GM23248 (cell line): Measurements from ENCODE around the gene MET. TPM values are rescaled to one million over a fixed set of nuclear protein-coding genes. Genes with fewer than 3 reads are reported as not detected.

Experiments used
- DNase-seq: peaks from one replicate; pipeline ENCODE4 v3.0.0-alpha.2; 2015
- H2AFZ ChIP-seq: fragments of 200-600 bp; sonication (generic); 2 replicates; pipeline ENCODE4 v1.6.1; 2016; ENCODE audit warnings: antibody characterized with exemption
- H3F3A ChIP-seq: fragments of 200-600 bp; sonication (generic); 2 replicates; pipeline ENCODE4 v1.6.1; 2016; ENCODE audit warnings: mild to moderate bottlenecking, antibody characterized with exemption, mixed run types; ENCODE audit not compliant: insufficient read depth
- H3K27ac ChIP-seq: fragments of 200-600 bp; sonication (generic); 2 replicates; pipeline ENCODE4 v1.5.1; 2016; ENCODE audit warnings: mild to moderate bottlenecking
- H3K27me3 ChIP-seq: fragments of 200-600 bp; sonication (generic); replicated peaks from 2 replicates; pipeline ENCODE4 v1.6.1; 2016; ENCODE audit warnings: mild to moderate bottlenecking; ENCODE audit not compliant: insufficient read depth
- H3K36me3 ChIP-seq: fragments of 200-600 bp; sonication (generic); 2 replicates; pipeline ENCODE4 v1.6.1; 2016; ENCODE audit warnings: low read depth, mild to moderate bottlenecking
- H3K4me1 ChIP-seq: fragments of 200-600 bp; sonication (generic); 2 replicates; pipeline ENCODE4 v1.6.1; 2016; ENCODE audit warnings: mild to moderate bottlenecking; ENCODE audit not compliant: insufficient read depth
- H3K4me2 ChIP-seq: fragments of 200-600 bp; sonication (generic); one replicate; pipeline ENCODE4 v1.6.1; 2016; ENCODE audit warnings: mild to moderate bottlenecking; ENCODE audit not compliant: unreplicated experiment
- H3K4me3 ChIP-seq: fragments of 200-600 bp; sonication (generic); 2 replicates; pipeline ENCODE4 v1.5.1; 2016; ENCODE audit warnings: mild to moderate bottlenecking
- H3K79me2 ChIP-seq: fragments of 200-600 bp; sonication (generic); 2 replicates; pipeline ENCODE4 v1.6.1; 2016; ENCODE audit warnings: mild to moderate bottlenecking; ENCODE audit not compliant: insufficient read depth
- H3K9ac ChIP-seq: fragments of 200-600 bp; sonication (generic); 2 replicates; pipeline ENCODE4 v1.6.1; 2016; ENCODE audit warnings: mild to moderate bottlenecking
- H3K9me2 ChIP-seq: fragments of 200-600 bp; sonication (generic); 2 replicates; pipeline ENCODE4 v1.6.1; 2016; ENCODE audit warnings: mixed run types, mild to moderate bottlenecking, moderate library complexity; ENCODE audit not compliant: insufficient read depth
- H3K9me3 ChIP-seq: fragments of 200-600 bp; sonication (generic); one replicate; pipeline ENCODE4 v1.6.1; 2017; ENCODE audit warnings: low read depth
- H4K20me1 ChIP-seq: fragments of 200-600 bp; sonication (generic); 2 replicates; pipeline ENCODE4 v1.6.0; 2016; ENCODE audit not compliant: insufficient read depth
- EZH2 ChIP-seq: fragments of 200-600 bp; sonication (generic); IDR thresholded peaks from 2 replicates; pipeline ENCODE4 v1.6.1; 2018; ENCODE audit warnings: antibody characterized with exemption, mild to moderate bottlenecking; ENCODE audit not compliant: insufficient read depth, poor library complexity, severe bottlenecking
- EZH2phosphoT487 ChIP-seq: fragments of 200-600 bp; sonication (generic); IDR thresholded peaks from 2 replicates; pipeline ENCODE4 v1.6.1; 2018; ENCODE audit warnings: antibody characterized with exemption, moderate library complexity, mild to moderate bottlenecking, low read depth; ENCODE audit not compliant: insufficient read depth
- WGBS, 2 experiments: methylation state at CpG; one replicate each; pipeline ENCODE4 v1.1.6; 2015 to 2017; ENCODE audit warnings: low lambda C conversion rate in 2 of 2, low coverage in 1 of 2; ENCODE audit errors: missing lambda C conversion rate in 2 of 2; 5-methylcytosine and 5-hydroxymethylcytosine counted together
- in situ Hi-C: fragments of 300-500 bp; cut with MboI; formaldehyde crosslinking; loops from 2 replicates; pipeline ENCODE4 v1.15.0; 2020
- polyA plus RNA-seq: library from polyadenylated mRNA; unstranded; fragments of >200 nt; fragmentation: Nextera tagmentation; extraction: Ambion mirVana; gene quantifications from 2 replicates; pipeline ENCODE4 v1.2.1, GENCODE V29; 2016
- total RNA-seq: library from RNA; depleted of rRNA; stranded (reverse); fragments of >200 nt; shearing (Covaris generic); gene quantifications from 2 replicates; pipeline ENCODE4 v1.2.3, GENCODE V29; 2014

The MET gene
- total and polyA plus RNA-seq, 2 experiments from 2014 or later = 25.3 to 62.3 TPM

GRCh38 chr7:116801092-116801710, 129.2 kb downstream of the MET start:
- Histone ChIP-seq H3K4me3 (peak overlapping the region; percentile 12; the same call in 1 of the 2 replicates), H3K4me1 (peaks cover 65% of the 10 kb centered on the region), H3K9me3 (no peaks in the 10 kb centered on the region), H3K9me2 (no peaks in the 10 kb centered on the region), H3K36me3 (0 out of 2 replicates have a peak, but pooled peaks cover 9% of the 10 kb centered on the region), H3K4me2 (peak overlapping the region; percentile 72), H3K79me2 (no peaks in the 10 kb centered on the region), H3K9ac (0 out of 2 replicates have a peak overlapping the region, but pooled peaks have one; percentile 4), H3K27me3 (no peaks in the 10 kb centered on the region), H3F3A (peaks cover 51% of the 10 kb centered on the region), H3K27ac (peak overlapping the region; percentile 79), H2AFZ (no peak overlapping the region), H4K20me1 (no peaks in the 10 kb centered on the region)
- DNase-seq = peak; percentile 89
- WGBS, 2 experiments = 10 to 19% methylated on average over 2 of the region's 2 CpGs
- no peak for TF ChIP-seq EZH2
- in situ Hi-C loops = loop anchor here (10.0 kb wide), 2 partner anchors 126 to 206 kb away; partner anchors contain the start of gene MET

GRCh38 chr7:116802144-116802745, 130.2 kb downstream of the MET start:
- in situ Hi-C loops = loop anchor here (10.0 kb wide), 2 partner anchors 127 to 207 kb away; partner anchors contain the start of gene MET
- TF ChIP-seq EZH2 (no peak), EZH2phosphoT487 (no peak)
- peak overlapping the region; percentile 72 for H3K4me2 ChIP-seq
- peak; percentile 69 for DNase-seq
- no peaks in the 10 kb centered on the region for H4K20me1 ChIP-seq
- H3K9me3 ChIP-seq = no peaks in the 10 kb centered on the region
- H3K9me2 ChIP-seq = no peaks in the 10 kb centered on the region
- peaks cover 65% of the 10 kb centered on the region for H3K4me1 ChIP-seq
- H3K4me3 ChIP-seq = peak overlapping the region; percentile 50
- 24 to 29% methylated on average over 7 of the region's 7 CpGs for WGBS, 2 experiments
- peak overlapping the region; percentile 33; the same call in 1 of the 2 replicates for H3K9ac ChIP-seq
- H3F3A ChIP-seq = peaks cover 46% of the 10 kb centered on the region
- H3K79me2 ChIP-seq = no peaks in the 10 kb centered on the region
- H3K36me3 ChIP-seq = no peaks in the 10 kb centered on the region
- H2AFZ ChIP-seq = peak overlapping the region; percentile 28
- peak overlapping the region; percentile 79 for H3K27ac ChIP-seq
- no peaks in the 10 kb centered on the region for H3K27me3 ChIP-seq

DNA sequence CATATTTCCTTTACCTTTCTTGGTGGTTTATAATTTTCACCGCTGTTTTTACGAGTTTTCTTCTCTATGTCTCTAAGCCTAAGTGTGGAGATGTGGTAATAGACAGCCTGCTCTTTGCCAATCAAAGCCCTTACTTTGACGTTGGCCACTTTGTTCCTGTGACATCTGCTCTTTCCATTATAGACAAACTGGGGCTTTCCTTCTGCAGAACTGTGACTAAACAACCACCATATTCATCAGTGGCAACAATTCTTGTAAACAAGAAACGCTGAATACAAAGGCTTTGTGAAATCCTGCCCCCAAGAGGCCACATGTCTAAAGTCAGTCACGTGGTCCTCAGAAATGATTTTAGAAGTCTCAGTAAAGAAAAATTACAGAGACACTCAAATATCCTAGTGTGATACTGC, 130.8 kb downstream of the MET start:
- no peaks in the 10 kb centered on the region for H3K36me3 ChIP-seq
- H3K9me3 ChIP-seq = no peaks in the 10 kb centered on the region
- H3K4me3 ChIP-seq = peak overlapping the region; percentile 50
- 3 to 5% methylated on average over 5 of the region's 5 CpGs for WGBS, 2 experiments
- H3K9ac ChIP-seq = peak overlapping the region; percentile 33; the same call in 1 of the 2 replicates
- no peaks in the 10 kb centered on the region for H3K79me2 ChIP-seq
- peaks cover 45% of the 10 kb centered on the region for H3F3A ChIP-seq
- peak overlapping the region; percentile 28 for H2AFZ ChIP-seq
- H3K4me1 ChIP-seq = peaks cover 60% of the 10 kb centered on the region
- TF ChIP-seq EZH2phosphoT487 = no peak
- TF ChIP-seq EZH2 = no peak
- H3K9me2 ChIP-seq = no peaks in the 10 kb centered on the region
- DNase-seq = peak; percentile 93
- H3K27me3 ChIP-seq = no peaks in the 10 kb centered on the region
- H3K4me2 ChIP-seq = peak overlapping the region; percentile 72
- in situ Hi-C loops = loop anchor here (10.0 kb wide), 2 partner anchors 128 to 208 kb away; partner anchors contain the start of gene MET
- H3K27ac ChIP-seq = peak overlapping the region; percentile 79
- H4K20me1 ChIP-seq = no peaks in the 10 kb centered on the region

DNA sequence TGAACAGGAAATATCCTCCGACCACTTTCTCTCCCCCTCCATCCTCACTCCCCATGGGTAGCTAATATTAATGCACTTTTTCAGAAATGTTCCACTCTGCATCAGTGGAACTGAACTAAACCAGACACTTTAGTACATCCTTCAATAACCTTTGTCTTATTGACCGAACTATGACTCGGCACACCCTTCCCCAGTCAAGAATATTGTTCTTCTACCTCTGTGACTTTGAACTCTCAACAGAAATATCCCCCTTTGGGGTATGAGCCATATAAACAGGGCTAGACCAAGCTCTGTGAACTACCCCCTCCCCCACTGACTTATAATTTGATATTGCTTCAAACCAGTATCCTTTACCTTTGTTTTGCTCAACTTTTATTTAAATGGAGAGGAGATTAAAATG, 132.5 kb downstream of the MET start:
- 69 to 75% methylated on average over 3 of the region's 3 CpGs for WGBS, 2 experiments
- no peak overlapping the region for H3K4me3 ChIP-seq
- no peaks in the 10 kb centered on the region for H3K9me3 ChIP-seq
- H3K4me2 ChIP-seq = peak overlapping the region; percentile 15
- no peak overlapping the region for H3K9ac ChIP-seq
- in situ Hi-C loops = loop anchor here (10.0 kb wide), 2 partner anchors 130 to 210 kb away; partner anchors contain the start of gene MET
- peaks cover 58% of the 10 kb centered on the region for H3K4me1 ChIP-seq
- no peaks in the 10 kb centered on the region for H4K20me1 ChIP-seq
- no peaks in the 10 kb centered on the region for H3K36me3 ChIP-seq
- H3K27ac ChIP-seq = no peak overlapping the region
- H3F3A ChIP-seq = peaks cover 36% of the 10 kb centered on the region
- H2AFZ ChIP-seq = no peak overlapping the region
- no peaks in the 10 kb centered on the region for H3K79me2 ChIP-seq
- H3K27me3 ChIP-seq = no peaks in the 10 kb centered on the region
- no peak for DNase-seq
- no peaks in the 10 kb centered on the region for H3K9me2 ChIP-seq
- TF ChIP-seq EZH2 (no peak), EZH2phosphoT487 (no peak)
